ENCODE measurements around the gene TOX2.

Gene TOX2

GRCh38 chr20:43959079-43959919 lies 44.6 kb downstream of the TOX2 start:
- DNase-seq (ENCODE audit: low spot score): peak; percentile 40

- DNase-seq (ENCODE audit: low spot score): no peak
These were observed 45.2 kb downstream of the TOX2 start for GRCh38 chr20:43959920-43960227.

- no peak for DNase-seq (ENCODE audit: low spot score)
These were observed 45.6 kb downstream of the TOX2 start for GRCh38 chr20:43960231-43960630.

- DNase-seq (ENCODE audit: low spot score): no peak
These were observed 46.5 kb downstream of the TOX2 start for GRCh38 chr20:43961116-43961515.

DNA sequence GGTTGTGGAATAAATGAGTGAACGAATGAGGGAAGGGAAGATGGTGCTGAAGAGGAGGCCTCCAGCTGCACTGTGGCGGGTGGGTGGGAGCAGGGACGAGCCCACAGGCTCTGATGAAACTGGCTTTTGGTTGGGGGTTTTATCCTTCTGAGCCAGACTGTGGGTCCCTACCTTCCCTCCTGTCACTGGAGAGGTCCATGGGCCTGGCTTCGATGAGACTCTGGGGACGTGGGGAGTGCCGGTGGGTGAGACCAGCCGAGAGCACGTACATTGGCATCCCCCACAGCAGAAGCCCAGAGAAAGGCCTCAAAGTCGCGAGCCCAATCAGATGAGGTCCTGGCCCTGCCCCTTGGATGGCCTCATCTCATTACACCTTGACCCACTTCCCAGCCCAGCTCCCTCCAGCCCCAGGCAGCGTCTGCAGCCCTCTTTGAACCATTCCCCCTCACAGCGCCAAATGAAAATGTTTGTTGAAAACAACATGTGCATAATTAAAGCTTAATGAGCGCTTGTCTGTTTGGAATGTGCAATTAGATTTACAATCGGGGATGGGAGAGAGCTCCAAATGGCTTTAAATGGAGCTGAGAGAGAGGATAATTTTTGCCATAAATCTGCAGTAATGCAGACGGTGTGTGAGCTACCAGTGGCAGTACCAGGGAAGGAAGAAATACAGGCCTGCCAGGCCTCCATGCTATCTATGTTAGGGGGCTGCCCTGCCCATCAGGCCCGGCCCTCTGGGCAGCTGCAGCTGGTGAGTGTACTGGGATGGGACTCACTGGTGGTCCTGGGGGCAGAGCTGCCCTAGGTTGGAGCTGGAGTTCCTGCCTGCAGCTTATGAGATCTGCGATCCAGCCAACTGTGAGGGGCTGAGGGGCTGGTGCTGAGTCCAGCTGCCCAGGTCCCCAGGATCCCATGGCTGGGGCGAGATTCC lies 47.2 kb downstream of the TOX2 start:
- no peak for DNase-seq (ENCODE audit: low spot score)

GRCh38 chr20:43962530-43962929 lies 47.9 kb downstream of the TOX2 start:
- no peak for DNase-seq (ENCODE audit: low spot score)

DNA sequence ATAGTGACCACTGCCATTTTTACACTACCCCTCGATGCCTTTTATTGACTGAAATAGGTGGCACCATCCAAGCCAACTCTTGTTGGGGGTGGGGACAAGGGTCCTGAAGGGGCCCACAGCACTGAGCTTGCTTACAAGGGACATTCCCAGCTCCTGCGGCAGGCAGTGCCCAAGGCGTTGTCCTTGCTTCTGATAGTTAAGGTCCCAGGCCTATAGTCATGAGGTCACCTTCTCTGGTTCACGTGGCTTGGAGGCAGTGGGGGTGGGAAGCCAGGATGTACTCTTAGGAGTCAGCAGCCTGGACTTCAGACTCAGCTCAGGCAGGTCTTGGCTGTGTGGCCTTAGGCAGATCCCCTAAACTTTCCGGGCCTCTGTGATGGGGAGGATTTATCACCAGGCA lies 48.6 kb downstream of the TOX2 start:
- DNase-seq (ENCODE audit: low spot score): no peak

GRCh38 chr20:43963872-43964791 lies 49.5 kb downstream of the TOX2 start:
- DNase-seq (ENCODE audit: low spot score): peak; percentile 51

DNA sequence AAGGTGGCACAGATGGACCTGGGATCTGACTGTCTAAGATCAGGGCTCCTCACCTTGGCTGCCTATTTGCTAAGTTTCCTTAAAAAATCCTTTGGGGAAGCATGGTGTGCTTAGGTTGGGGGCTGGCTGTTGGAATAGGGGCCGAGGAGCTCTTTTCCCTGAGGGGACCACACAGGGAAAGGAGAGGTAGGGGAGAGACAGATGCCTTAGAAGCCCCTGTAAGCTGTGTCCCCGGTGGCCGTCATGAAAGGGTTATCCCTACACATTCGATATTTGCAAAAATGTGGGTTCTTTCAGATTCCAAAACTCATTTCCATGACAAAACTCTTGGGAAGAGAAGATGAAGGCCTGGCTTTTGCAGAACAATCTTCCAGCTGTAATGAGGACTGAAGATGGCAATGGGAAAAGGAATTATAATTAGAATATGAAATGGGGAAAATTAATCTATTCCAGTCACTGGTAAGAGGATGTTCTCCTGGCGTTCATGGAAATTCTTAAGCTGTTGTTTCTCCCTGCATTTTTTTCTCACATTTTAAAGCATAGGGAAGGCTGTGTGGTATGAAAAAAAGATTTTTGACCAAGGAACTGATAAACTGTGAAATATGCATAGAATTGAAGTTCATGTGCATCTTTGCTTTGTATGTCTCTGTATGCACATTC lies 53.8 kb downstream of the TOX2 start:
- DNase-seq (ENCODE audit: low spot score): no peak

GRCh38 chr20:43969028-43969447 lies 54.4 kb downstream of the TOX2 start:
- no peak for DNase-seq (ENCODE audit: low spot score)

GRCh38 chr20:43969501-43970182 lies 55.0 kb downstream of the TOX2 start:
- no peak for DNase-seq (ENCODE audit: low spot score)

DNA sequence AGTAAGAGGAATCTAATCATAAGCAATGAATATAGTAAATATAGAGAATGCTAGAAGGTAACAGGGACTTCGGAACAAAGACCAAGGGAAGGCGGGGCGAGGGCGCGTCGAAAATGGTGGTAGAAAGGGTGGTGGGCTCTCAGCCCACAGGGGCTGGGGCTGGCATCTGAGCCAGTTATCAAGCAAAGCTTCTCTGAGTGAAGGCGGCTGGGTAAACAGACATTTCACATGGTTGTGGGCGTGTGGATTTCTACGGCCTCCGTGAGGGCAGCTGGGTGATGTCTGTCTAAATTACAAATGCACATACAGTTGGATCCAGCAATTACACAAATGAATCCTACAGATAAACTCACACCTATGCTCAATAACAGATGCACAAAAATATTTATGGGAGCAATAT lies 56.6 kb downstream of the TOX2 start:
- DNase-seq (ENCODE audit: low spot score): no peak

DNA sequence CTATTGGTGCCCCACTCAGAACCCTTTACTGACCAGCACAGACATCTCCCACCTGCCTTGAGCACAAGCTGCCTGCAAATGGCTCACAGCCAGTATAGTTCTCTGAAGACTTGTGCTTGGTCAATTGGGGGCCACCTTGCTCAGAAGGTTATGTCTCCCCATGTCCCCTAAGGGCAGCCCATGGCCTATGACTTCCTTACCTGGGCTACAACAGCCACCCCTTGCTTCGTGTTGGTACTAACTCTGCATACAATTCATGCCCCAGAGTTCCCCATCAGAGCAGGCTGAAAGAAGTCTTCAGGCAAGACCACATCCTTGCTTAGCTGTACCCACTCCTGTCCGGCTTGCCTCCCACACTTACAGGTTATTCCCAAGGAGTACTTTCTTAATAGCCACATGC lies 57.4 kb downstream of the TOX2 start:
- no peak for DNase-seq (ENCODE audit: low spot score)

GRCh38 chr20:43972692-43973091 lies 58.0 kb downstream of the TOX2 start:
- no peak for DNase-seq (ENCODE audit: low spot score)

- no peak for DNase-seq (ENCODE audit: low spot score)
These were observed 58.6 kb downstream of the TOX2 start for GRCh38 chr20:43973231-43973630.

GRCh38 chr20:43973671-43974450 lies 59.2 kb downstream of the TOX2 start:
- no peak for DNase-seq (ENCODE audit: low spot score)

- DNase-seq (ENCODE audit: low spot score): no peak
These were observed 60.0 kb downstream of the TOX2 start for GRCh38 chr20:43974695-43975094.

GRCh38 chr20:43975096-43975768 lies 60.6 kb downstream of the TOX2 start:
- no peak for DNase-seq (ENCODE audit: low spot score)

GRCh38 chr20:43976547-43976946 lies 61.9 kb downstream of the TOX2 start:
- no peak for DNase-seq (ENCODE audit: low spot score)

GRCh38 chr20:43977252-43977651 lies 62.6 kb downstream of the TOX2 start:
- no peak for DNase-seq (ENCODE audit: low spot score)
